BE2C (cell line): ENCODE data around the gene RNU1-4.
"Not testable (repeated sequence)": the region's sequence is repeated elsewhere in the genome, so short reads cannot be mapped to it uniquely, and the experiment has no call there.

Experiments
- DNase-seq: peaks from one replicate; pipeline ENCODE4 v3.0.0-alpha.2; 2020
- H3K27me3 ChIP-seq: fragments of 250-450 bp; sonication (Bioruptor Pico); 2 replicates; pipeline ENCODE4 v1.5.1; 2020; ENCODE audit warnings: mild to moderate bottlenecking
- H3K36me3 ChIP-seq: fragments of 250-450 bp; sonication (Bioruptor Pico); 2 replicates; pipeline ENCODE4 v1.5.1; 2020; ENCODE audit warnings: mild to moderate bottlenecking
- H3K4me1 ChIP-seq: fragments of 250-450 bp; sonication (Bioruptor Pico); 2 replicates; pipeline ENCODE4 v1.5.1; 2020
- H3K4me3 ChIP-seq: 2 replicates; pipeline ENCODE4 v1.5.1; 2011; ENCODE audit warnings: low read depth, low read length
- H3K9me3 ChIP-seq: fragments of 250-450 bp; sonication (Bioruptor Pico); 2 replicates; pipeline ENCODE4 v1.5.1; 2020
- TF ChIP-seq, protein P1 (sequence below): IDR thresholded peaks from 2 replicates; pipeline ENCODE4 v1.5.1; 2012; ENCODE audit warnings: mild to moderate bottlenecking, low read depth, low read length

RNU1-4 gene

DNA sequence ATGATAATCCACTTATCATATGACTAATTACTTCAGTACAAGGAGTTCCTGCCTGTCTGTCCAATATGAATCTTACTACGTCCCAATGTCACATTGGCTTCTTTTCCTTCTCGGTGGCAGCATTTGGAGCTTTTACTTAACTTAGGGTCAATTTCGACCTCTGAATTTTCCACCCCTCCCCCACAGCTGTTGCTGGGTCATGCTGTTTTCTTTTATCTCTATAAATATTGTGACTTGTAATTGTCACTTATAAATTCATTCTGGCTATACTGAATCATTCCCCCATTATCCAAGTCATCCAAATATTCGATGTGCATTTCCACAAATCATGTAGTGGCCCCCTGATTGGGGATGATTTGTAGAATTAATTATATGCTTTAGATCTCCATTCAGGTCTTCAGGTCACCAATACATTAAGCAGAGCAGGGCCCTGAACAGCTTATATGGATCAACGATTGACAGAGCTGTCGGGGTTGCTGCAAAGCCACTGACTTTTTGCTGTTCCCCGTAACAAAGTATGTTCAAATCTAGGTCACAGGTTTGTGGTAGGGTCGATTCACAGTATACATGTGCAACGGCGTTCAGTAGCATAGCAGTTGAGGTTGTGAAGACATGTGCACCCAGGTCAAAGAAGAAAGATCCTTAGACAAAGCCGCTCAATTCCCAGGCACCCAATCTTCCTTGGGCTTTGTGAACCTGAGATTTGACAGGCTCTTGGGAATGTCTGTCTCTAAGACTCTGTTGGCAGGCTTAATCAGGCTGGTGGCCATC lies 18.3 kb upstream of the RNU1-4 start:
- Histone ChIP-seq H3K9me3 (no peaks in the 10 kb centered on the region), H3K4me1 (no peaks in the 10 kb centered on the region), H3K36me3 (no peaks in the 10 kb centered on the region), H3K27me3 (no peaks in the 10 kb centered on the region), H3K4me3 (no peak overlapping the region)
- no peak for DNase-seq
- TF ChIP-seq, protein P1, sequence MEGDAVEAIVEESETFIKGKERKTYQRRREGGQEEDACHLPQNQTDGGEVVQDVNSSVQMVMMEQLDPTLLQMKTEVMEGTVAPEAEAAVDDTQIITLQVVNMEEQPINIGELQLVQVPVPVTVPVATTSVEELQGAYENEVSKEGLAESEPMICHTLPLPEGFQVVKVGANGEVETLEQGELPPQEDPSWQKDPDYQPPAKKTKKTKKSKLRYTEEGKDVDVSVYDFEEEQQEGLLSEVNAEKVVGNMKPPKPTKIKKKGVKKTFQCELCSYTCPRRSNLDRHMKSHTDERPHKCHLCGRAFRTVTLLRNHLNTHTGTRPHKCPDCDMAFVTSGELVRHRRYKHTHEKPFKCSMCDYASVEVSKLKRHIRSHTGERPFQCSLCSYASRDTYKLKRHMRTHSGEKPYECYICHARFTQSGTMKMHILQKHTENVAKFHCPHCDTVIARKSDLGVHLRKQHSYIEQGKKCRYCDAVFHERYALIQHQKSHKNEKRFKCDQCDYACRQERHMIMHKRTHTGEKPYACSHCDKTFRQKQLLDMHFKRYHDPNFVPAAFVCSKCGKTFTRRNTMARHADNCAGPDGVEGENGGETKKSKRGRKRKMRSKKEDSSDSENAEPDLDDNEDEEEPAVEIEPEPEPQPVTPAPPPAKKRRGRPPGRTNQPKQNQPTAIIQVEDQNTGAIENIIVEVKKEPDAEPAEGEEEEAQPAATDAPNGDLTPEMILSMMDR = no peak

- Histone ChIP-seq H3K36me3 (no peaks in the 10 kb centered on the region), H3K4me3 (no peak overlapping the region), H3K9me3 (no peaks in the 10 kb centered on the region), H3K4me1 (no peaks in the 10 kb centered on the region), H3K27me3 (no peaks in the 10 kb centered on the region)
- TF ChIP-seq, protein P1 = no peak
- DNase-seq = no peak
These were observed 15.4 kb upstream of the RNU1-4 start for GRCh38 chr1:16724718-16725438.

DNA sequence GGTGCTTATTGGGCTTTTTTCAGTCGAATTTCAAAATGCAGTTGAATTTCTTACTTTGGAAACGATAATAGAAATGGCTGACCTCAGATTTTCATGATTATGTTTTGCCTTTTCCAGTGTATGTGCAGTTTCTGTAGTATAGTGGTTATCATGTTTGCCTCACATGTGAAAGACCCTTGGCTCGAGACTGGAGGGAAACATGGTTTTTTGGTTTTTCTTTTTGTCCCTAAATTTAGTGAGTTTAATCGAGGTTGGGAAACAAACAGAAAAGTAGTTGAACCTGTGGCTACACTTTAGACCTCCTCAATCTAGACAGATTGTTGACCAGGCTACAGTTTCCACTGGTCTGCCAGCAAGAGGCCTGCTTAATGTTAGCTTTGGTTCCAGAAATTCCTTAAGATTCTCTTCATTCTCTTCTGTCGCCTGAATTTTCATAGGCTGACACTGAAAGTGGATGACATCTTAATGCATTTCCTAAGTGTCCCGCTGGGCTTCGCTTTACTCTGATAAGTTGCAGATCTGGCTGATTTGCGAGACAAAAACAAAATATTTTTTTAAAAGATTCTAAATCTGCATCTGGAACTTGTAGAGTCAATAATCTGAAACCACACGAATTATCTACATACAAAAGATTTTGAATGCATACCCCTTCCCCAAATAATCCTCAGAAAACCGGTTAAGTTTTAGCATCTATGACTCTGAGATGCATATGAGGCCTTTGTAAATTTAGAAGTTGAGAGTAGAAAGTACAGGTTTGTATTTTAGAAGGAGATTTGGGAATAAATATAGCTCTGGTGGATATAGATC lies 14.7 kb upstream of the RNU1-4 start:
- H3K36me3 ChIP-seq, H3K27me3 ChIP-seq, DNase-seq, H3K9me3 ChIP-seq, H3K4me3 ChIP-seq, H3K4me1 ChIP-seq: not testable (repeated sequence)

DNA sequence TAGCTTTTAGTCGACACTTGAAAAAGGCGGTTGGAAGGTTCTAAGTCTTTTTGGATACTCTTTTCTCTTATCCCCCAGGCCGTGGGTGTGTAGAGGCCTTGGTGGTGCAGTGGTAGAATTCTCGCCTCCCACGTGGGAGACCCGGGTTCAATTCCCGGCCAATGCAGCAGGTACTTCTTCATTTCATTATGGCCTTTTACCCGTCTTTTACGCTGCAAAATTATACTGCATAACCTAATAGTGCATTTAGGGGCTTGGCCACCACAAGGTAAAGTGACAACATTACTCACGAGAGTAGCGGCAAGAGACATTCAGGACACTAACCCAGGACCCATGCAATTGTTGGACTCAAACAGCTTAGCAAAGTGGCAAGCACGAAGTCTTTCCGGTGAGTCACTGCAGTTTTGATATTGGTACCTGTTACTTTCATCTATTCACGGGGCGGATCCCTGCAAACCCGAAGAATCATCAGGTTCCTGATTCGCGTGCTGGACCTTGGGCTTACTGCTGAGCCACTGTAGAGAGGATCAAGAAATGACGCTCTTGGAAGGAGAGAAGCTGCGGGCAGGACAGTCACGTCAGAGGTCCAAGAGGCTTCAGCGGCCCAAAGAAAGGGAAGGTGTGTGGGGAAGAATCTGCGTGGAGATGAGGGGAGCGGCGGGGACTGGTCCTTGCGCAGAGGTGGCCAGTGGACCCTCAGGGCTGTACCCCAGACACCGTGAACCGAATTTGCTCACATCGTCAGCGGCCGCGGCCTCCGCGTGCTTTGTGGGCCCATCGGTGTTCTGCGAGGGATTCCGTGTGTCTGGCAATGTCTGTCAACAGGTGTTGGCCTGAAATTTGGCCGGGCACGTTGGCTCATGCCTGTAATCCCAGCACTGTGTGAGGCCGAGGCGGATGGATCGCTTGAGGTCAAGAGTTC lies 12.9 kb upstream of the RNU1-4 start:
- no peaks in the 10 kb centered on the region for H3K27me3 ChIP-seq
- H3K4me3 ChIP-seq = peak overlapping the region; percentile 8
- TF ChIP-seq, protein P1 = no peak
- no peaks in the 10 kb centered on the region for H3K36me3 ChIP-seq
- H3K9me3 ChIP-seq = no peaks in the 10 kb centered on the region
- H3K4me1 ChIP-seq = no peaks in the 10 kb centered on the region
- DNase-seq = peak; percentile 58

GRCh38 chr1:16728243-16728949 lies 11.9 kb upstream of the RNU1-4 start:
- H3K36me3 ChIP-seq, H3K4me3 ChIP-seq, H3K4me1 ChIP-seq, H3K27me3 ChIP-seq, DNase-seq, H3K9me3 ChIP-seq: not testable (repeated sequence)

DNA sequence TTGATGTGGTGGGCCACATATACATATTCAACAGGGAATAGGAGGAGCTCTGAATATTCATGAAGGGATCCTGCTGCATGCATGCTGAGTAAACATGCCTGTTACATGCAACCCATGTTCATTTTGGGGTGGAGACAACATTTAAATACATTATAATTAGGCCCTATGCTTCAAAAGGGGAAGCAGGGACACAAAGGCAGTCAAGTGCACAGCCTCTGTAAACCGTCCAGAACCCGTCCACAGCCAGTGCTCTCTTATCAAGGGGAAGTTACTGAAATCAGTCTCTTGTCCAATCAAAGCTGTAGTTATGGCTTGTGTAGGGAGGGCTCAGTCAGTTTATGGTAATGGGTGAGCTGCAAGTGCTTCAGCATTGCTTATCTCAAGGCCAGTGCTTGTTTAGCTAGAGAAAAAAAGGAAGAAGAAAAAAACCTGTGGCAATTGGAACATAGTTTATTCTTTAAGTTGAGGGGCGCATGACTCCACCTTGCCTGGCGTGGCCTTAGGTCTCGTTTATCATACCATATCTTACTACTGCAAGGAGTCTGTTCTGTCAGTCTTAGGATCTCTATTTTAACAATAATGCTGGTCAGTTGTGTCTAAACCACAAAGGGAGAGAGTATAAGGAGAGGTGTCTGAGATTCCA lies 7.9 kb upstream of the RNU1-4 start:
- H3K9me3 ChIP-seq, H3K36me3 ChIP-seq, H3K4me1 ChIP-seq, H3K4me3 ChIP-seq, DNase-seq, H3K27me3 ChIP-seq: not testable (repeated sequence)

GRCh38 chr1:16741230-16741629 lies 914 bp downstream of the RNU1-4 start:
- not testable (repeated sequence) for H3K4me1 ChIP-seq, H3K4me3 ChIP-seq, H3K36me3 ChIP-seq, H3K9me3 ChIP-seq, H3K27me3 ChIP-seq, DNase-seq

DNA sequence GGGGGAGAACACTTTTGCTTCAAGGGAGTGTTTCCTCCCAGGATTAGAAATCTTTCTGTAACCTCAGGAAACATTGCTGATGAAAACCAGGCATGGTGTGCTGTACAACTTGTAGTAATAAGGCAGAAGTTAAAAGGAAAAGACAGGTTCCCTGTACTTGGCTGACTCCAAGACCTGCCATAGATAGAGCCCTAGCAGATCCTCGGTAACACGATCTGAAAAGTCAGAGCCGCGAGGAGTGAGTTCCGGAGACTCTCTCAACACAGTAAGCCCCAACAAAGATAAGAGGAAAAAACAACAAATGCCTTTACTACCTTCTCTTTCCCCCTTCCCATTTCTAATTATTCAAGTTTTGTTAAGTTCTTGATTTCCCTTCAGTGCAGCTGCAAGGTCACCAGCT lies 7.3 kb downstream of the RNU1-4 start:
- DNase-seq, H3K27me3 ChIP-seq, H3K9me3 ChIP-seq, H3K36me3 ChIP-seq, H3K4me3 ChIP-seq, H3K4me1 ChIP-seq: not testable (repeated sequence)

- H3K27me3 ChIP-seq, H3K9me3 ChIP-seq, H3K4me3 ChIP-seq, DNase-seq, H3K36me3 ChIP-seq, H3K4me1 ChIP-seq: not testable (repeated sequence)
These were observed 8.4 kb downstream of the RNU1-4 start for GRCh38 chr1:16748710-16749109.
